HuH-7 (cell line): ENCODE data around the gene OR8B8.
A peak's percentile ranks its signal among the peaks of the same experiment; 100 is the strongest.
"Not testable (repeated sequence)": the region's sequence is repeated elsewhere in the genome, so short reads cannot be mapped to it uniquely, and the experiment has no call there.

Source experiments
- DNase-seq: peaks from one replicate; pipeline ENCODE4 v3.0.0; 2011; ENCODE audit warnings: low spot score

Gene OR8B8

GRCh38 chr11:124441519-124441918, 4.0 kb downstream of the OR8B8 start:
- DNase-seq: no peak

DNA sequence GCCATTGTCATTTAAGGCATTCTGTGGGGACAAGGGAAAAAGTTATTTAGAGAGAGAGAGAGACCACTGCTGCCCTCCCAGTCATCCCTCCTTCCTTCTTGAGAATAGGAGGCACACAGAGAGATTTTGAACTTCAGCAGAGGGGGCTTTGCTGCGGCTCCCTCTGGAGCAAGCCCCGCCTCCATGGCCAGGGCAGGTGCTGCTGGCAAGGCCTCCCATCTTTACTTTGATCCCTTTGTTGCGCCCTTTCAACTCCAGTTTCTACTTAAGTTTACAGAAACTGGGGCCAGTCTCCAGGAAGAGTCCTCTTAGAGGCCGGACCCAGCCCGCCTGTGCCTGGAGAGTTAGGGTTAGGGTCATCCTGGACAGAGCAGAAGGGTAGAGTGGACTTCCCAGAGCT, 4.4 kb downstream of the OR8B8 start:
- no peak for DNase-seq

GRCh38 chr11:124440608-124441007, 4.9 kb downstream of the OR8B8 start:
- DNase-seq: no peak

DNA sequence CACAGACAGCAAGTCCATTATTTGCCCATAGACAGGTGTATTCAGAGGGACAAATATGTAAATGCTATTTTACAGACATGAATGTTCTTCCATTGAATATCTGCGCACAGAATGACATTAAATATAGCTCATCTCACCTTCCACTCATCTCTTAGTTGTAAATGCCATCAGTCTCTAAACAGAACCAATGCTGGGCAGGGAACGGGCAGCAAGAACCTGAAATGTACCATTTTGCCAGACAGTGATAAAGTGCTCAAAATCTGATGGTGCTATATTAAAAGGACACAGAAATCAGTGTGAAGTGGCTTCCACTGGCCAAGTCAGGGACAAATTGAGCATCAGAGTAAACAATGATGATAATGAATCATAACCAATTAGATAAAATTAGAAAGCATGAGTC, 10.8 kb downstream of the OR8B8 start:
- no peak for DNase-seq

DNA sequence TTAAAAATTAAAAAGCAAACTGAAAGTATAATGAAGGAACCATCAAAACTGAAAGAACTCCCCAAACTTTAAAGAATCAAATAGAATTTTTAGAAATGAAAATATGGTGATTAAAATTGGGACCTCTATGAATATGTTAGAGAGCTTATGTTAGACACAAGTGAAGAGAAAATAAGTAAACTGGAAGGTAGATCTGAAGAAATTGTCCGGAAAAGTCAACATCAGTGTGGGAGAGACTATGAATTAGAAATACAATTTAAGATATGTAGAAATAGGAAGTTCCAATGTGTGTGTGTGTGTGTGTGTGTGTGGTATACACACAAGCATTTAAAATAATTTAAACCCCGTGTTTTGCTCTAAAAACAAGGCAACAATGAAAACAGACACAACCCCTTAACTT, 15.9 kb downstream of the OR8B8 start:
- no peak for DNase-seq

DNA sequence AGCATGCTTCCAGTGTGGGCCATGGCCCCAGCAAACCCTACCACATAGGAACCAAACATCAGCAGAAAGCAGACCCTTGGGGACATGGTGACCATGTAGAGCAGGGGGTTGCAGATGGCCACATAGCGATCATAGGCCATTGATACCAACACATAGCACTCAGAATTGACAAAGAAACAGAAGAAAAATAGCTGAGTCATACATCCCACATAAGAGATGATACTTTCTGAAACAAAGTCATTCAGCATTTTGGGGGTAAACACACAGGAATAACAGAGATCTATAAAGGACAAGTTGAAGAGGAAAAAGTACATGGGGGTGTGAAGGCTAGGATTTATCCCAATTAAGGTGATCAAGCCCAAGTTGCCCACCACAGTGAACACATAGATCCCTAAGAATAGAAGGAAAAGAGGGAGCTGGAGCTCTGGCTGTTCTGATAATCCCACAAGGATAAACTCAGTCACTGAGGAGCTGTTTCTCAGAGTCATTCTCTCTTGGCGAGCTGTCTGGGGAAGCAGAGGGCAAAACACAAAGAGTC, 21.0 kb downstream of the OR8B8 start, which contains the start of gene OR8B4:
Gene OR8B4 (minus strand): TSS at position 488 of the 538 bp plus-strand sequence. CDS start 0 bp downstream, at position 488.
- no peak for DNase-seq

- no peak for DNase-seq
These were observed 24.5 kb downstream of the OR8B8 start for GRCh38 chr11:124421043-124421442.

- DNase-seq: no peak
These were observed 30.1 kb downstream of the OR8B8 start for GRCh38 chr11:124415356-124415923.

- no peak for DNase-seq
These were observed 35.6 kb downstream of the OR8B8 start for GRCh38 chr11:124409906-124410305.

- no peak for DNase-seq
These were observed 39.9 kb downstream of the OR8B8 start for GRCh38 chr11:124405581-124405980.

- DNase-seq: not testable (repeated sequence)
These were observed 42.3 kb downstream of the OR8B8 start for GRCh38 chr11:124403186-124403585.

GRCh38 chr11:124402326-124402922, 43.1 kb downstream of the OR8B8 start:
- peak; percentile 60 for DNase-seq

- no peak for DNase-seq
These were observed 46.6 kb downstream of the OR8B8 start, which contains the start of gene OR8B3 for GRCh38 chr11:124398924-124399323. OR8B3 (minus strand) TSS chr11:124399024; CDS start chr11:124397351, 1,673 bp downstream.

DNA sequence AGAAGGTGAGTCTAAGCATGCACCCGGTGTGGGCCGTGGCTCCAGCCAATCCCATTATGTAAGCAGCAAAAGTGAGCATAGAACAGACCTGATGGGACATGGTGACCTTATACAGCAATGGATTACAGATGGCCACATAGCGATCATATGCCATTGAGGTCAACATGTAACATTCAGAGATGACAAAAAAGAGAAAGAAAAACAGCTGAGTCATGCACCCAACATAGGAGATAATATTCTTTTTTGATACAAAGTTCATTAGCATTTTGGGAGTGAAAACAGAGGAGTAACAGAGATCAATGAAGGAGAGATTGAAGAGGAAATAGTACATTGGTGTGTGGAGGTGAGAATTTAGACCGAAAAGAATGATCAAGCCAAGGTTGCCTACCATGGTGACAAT, 48.6 kb downstream of the OR8B8 start:
- DNase-seq: not testable (repeated sequence)

DNA sequence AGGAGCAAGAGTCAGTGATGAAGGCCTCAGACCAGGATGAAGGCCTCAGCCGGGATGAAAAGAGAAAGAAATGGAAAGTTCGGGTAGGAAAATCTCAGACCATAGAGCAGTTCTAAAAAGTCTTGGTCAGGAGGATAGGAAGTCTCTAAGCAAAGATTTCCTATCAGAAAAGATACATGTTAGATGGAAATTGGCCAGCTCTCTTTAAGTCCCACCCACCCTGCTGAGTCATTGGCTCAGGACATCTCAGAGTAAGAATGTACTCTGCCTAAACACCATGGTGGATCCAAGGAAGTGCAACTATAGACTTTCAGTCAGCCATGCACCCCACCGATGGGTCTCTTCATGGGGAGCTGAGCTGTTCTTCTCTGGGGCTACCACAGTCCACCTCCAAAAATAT, 51.1 kb downstream of the OR8B8 start:
- DNase-seq: no peak
